Measurements from ENCODE around the gene PAIP2B. TPM values are rescaled to one million over a fixed set of nuclear protein-coding genes. Genes with fewer than 3 reads are reported as not detected.

The PAIP2B gene
- total and polyA plus RNA-seq, 9 of the 15 experiments (the other 6 are each of a cell fraction or from before 2014, with no cell fraction given): 0.18 to 0.38 (median 0.25) TPM

DNA sequence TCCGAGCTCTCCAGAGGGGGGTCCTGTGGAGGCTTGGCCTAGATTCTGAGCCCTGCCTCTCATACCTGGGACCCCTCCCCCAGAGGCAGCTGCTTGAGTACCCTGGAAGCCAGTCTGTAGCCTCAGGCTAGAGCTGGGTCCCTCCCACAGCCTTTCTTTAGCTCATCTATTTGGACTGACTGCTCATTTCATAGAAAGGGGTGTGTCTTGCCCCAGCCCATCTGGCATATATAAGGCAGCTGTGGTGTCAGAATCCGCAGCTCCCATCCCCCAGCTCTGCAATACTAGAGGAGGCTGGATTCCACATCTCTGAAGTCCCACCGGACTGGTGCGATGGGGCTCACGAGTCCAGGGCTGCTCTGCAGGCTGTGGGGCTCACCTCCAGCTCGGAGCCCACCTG, 70.3 kb downstream of the PAIP2B start:
- Histone ChIP-seq H3K4me1 (replicated peaks in 1 of 2; ENCODE audit: control insufficient read depth in 2 of 2, insufficient read depth in 2 of 2, low read length in 2 of 2) (no peaks in the 10 kb centered on the region; a peak in 1 of 5 replicates), H3K79me2 (ENCODE audit: control insufficient read depth, insufficient read depth, low read length) (no peaks in the 10 kb centered on the region), H3K4me3 (no peak overlapping the region), H3K27me3 (ENCODE audit: control insufficient read depth in 2 of 2, insufficient read depth in 2 of 2, low read length in 2 of 2) (peaks cover 9 to 39% of the 10 kb centered on the region in 2 experiments; a peak in 4 of 5 replicates), H3K4me2 (ENCODE audit: insufficient read depth, low read length) (no peak overlapping the region), H2AFZ (ENCODE audit: low read depth, low read length) (no peak overlapping the region), H3K27ac (ENCODE audit: extremely low read depth, low read depth, low read length) (no peak overlapping the region), H3K9ac (ENCODE audit: insufficient read depth in 1 of 2, low read depth in 2 of 2, low read length in 2 of 2) (no peak overlapping the region), H3K36me3 (ENCODE audit: control insufficient read depth, insufficient read depth, low read length) (no peaks in the 10 kb centered on the region), H3K9me3 (replicated peaks; ENCODE audit: control insufficient read depth, insufficient read depth, low read depth, low read length) (no peaks in the 10 kb centered on the region), H3K9me1 (ENCODE audit: control insufficient read depth, insufficient read depth, low read length) (no peaks in the 10 kb centered on the region), H4K20me1 (replicated peaks; ENCODE audit: control insufficient read depth, insufficient read depth, low read length) (peaks cover 2% of the 10 kb centered on the region; the same call in 1 of the 2 replicates)
- intact Hi-C loops (cut with micrococcal nuclease) (loop anchor here (5.0 to 10.0 kb wide), 3 partner anchors 141 to 356 kb away; no protein-coding TSS in a partner anchor), in situ Hi-C loops (cut with MboI) (loop anchor here (5.0 kb wide), 1 partner anchor 351 kb away; no protein-coding TSS in a partner anchor)
- TF ChIP-seq TAF9B (IDR thresholded peaks at IDR 0.05; ENCODE audit: partially characterized antibody): no peak
- TF ChIP-seq ZFP30 (CRISPR knock-in tag; IDR thresholded peaks at IDR 0.05; ENCODE audit: borderline replicate concordance): no peak
- TF ChIP-seq ZNF766 (CRISPR knock-in tag; conservative IDR thresholded peaks at IDR 0.05): no peak
- no peak for TF ChIP-seq SPI1 (IDR thresholded peaks at IDR 0.05; ENCODE audit: borderline replicate concordance, low read depth, low read length)
- TF ChIP-seq ZNF436 (CRISPR knock-in tag; IDR thresholded peaks at IDR 0.05): no peak
- TF ChIP-seq RNF2 (IDR thresholded peaks at IDR 0.05): no peak
- no peak for TF ChIP-seq HINFP (tag; conservative IDR thresholded peaks at IDR 0.05; ENCODE audit: low read depth)
- TF ChIP-seq POLR2B (IDR thresholded peaks at IDR 0.05; ENCODE audit: low read depth, partially characterized antibody): no peak
- no peak for TF ChIP-seq ZNF584 (CRISPR knock-in tag; IDR thresholded peaks at IDR 0.05; ENCODE audit: low read depth)
- no peak for TF ChIP-seq BACH1 (tag; IDR thresholded peaks at IDR 0.05)
- TF ChIP-seq NCOA1 (IDR thresholded peaks at IDR 0.05; ENCODE audit: low read depth): no peak
- no peak for TF ChIP-seq ZKSCAN3 (CRISPR knock-in tag; IDR thresholded peaks at IDR 0.05)
- TF ChIP-seq MTF1 (CRISPR knock-in tag; IDR thresholded peaks at IDR 0.05; ENCODE audit: borderline replicate concordance): no peak
- BruUV-seq (replicated peaks): no TSS peak
- CTCF ChIA-PET (ENCODE audit: low intra/inter-chr PET ratio): no interaction called here
- POLR2A ChIA-PET: interaction anchor here (0.8 to 1.2 kb wide), 2 partner anchors 135 to 354 kb away, joined by 3 read pairs; no protein-coding TSS in a partner anchor
- ATAC-seq (peak; percentile 24; the same call in 1 of the 3 replicates), FAIRE-seq (no peak), DNase-seq (ENCODE audit: extremely low read depth in 1 of 4, low spot score in 3 of 4) (no peak)
- WGBS (ENCODE audit: insufficient coverage, low coverage, missing lambda C conversion rate): 3% methylated on average over 6 of the region's 6 CpGs

All from K562 (cell line).